MM.1S (cell line): ENCODE results near the gene TAF9.

Source experiments
- DNase-seq: peaks from one replicate; pipeline ENCODE4 v3.0.0-alpha.2; 2015
- H2AFZ ChIP-seq: fragments of 300-600 bp; sonication (generic); 2 replicates; pipeline ENCODE4 v1.6.0; 2016; ENCODE audit warnings: antibody characterized with exemption, low read length
- H3F3A ChIP-seq: fragments of 300-600 bp; sonication (generic); 2 replicates; pipeline ENCODE4 v1.6.1; 2016; ENCODE audit warnings: mild to moderate bottlenecking, antibody characterized with exemption, low read length, moderate library complexity, mixed read lengths; ENCODE audit not compliant: insufficient read depth
- H3K27ac ChIP-seq: fragments of 300-600 bp; sonication (generic); 2 replicates; pipeline ENCODE4 v1.5.1; 2016; ENCODE audit warnings: mild to moderate bottlenecking, low read length
- H3K27me3 ChIP-seq: fragments of 300-600 bp; sonication (generic); replicated peaks from 2 replicates; pipeline ENCODE4 v1.6.0; 2016; ENCODE audit warnings: low read length; ENCODE audit not compliant: insufficient read depth
- H3K36me3 ChIP-seq: fragments of 300-600 bp; sonication (generic); replicated peaks from 2 replicates; pipeline ENCODE4 v1.6.1; 2016; ENCODE audit warnings: mild to moderate bottlenecking, low read length, mixed read lengths; ENCODE audit not compliant: insufficient read depth
- H3K4me1 ChIP-seq: fragments of 300-600 bp; sonication (generic); 2 replicates; pipeline ENCODE4 v1.6.1; 2016; ENCODE audit warnings: low read length, mixed read lengths
- H3K4me2 ChIP-seq: fragments of 300-600 bp; sonication (generic); 2 replicates; pipeline ENCODE4 v1.6.0; 2016; ENCODE audit warnings: low read depth, low read length
- H3K4me3 ChIP-seq: fragments of 300-600 bp; sonication (generic); 2 replicates; pipeline ENCODE4 v1.5.1; 2016; ENCODE audit warnings: low read length, mixed read lengths
- H3K79me2 ChIP-seq: fragments of 300-600 bp; sonication (generic); 2 replicates; pipeline ENCODE4 v1.6.1; 2016; ENCODE audit warnings: mixed run types, low read length, mixed read lengths
- H3K9ac ChIP-seq: fragments of 300-600 bp; sonication (generic); 2 replicates; pipeline ENCODE4 v1.6.1; 2016; ENCODE audit warnings: low read length, mixed read lengths
- H3K9me2 ChIP-seq: fragments of 300-600 bp; sonication (generic); replicated peaks from 2 replicates; pipeline ENCODE4 v1.6.1; 2016; ENCODE audit warnings: mild to moderate bottlenecking, low read length, mixed read lengths; ENCODE audit not compliant: insufficient read depth
- H3K9me3 ChIP-seq: fragments of 300-600 bp; sonication (generic); replicated peaks from 2 replicates; pipeline ENCODE4 v1.6.1; 2016; ENCODE audit warnings: mild to moderate bottlenecking, low read length, mixed read lengths; ENCODE audit not compliant: insufficient read depth
- H4K20me1 ChIP-seq: fragments of 300-600 bp; sonication (generic); 2 replicates; pipeline ENCODE4 v1.6.1; 2016; ENCODE audit warnings: mild to moderate bottlenecking, low read length, moderate library complexity, mixed read lengths; ENCODE audit not compliant: insufficient read depth
- EZH2 ChIP-seq: fragments of 300-600 bp; sonication (generic); optimal IDR thresholded peaks from 2 replicates; pipeline ENCODE3; 2017; ENCODE audit warnings: low read depth, mild to moderate bottlenecking, antibody characterized with exemption, low read length, mixed read lengths
- EZH2phosphoT487 ChIP-seq: fragments of 300-600 bp; sonication (generic); IDR thresholded peaks from 2 replicates; pipeline ENCODE4 v1.6.1; 2018; ENCODE audit warnings: antibody characterized with exemption, low read length
- TF ChIP-seq, protein P1 (sequence below): fragments of 300-600 bp; sonication (generic); IDR thresholded peaks from 2 replicates; pipeline ENCODE4 v1.5.1; 2016; ENCODE audit warnings: antibody characterized with exemption, low read length, mixed read lengths

The TAF9 gene, protein sequence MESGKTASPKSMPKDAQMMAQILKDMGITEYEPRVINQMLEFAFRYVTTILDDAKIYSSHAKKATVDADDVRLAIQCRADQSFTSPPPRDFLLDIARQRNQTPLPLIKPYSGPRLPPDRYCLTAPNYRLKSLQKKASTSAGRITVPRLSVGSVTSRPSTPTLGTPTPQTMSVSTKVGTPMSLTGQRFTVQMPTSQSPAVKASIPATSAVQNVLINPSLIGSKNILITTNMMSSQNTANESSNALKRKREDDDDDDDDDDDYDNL

DNA sequence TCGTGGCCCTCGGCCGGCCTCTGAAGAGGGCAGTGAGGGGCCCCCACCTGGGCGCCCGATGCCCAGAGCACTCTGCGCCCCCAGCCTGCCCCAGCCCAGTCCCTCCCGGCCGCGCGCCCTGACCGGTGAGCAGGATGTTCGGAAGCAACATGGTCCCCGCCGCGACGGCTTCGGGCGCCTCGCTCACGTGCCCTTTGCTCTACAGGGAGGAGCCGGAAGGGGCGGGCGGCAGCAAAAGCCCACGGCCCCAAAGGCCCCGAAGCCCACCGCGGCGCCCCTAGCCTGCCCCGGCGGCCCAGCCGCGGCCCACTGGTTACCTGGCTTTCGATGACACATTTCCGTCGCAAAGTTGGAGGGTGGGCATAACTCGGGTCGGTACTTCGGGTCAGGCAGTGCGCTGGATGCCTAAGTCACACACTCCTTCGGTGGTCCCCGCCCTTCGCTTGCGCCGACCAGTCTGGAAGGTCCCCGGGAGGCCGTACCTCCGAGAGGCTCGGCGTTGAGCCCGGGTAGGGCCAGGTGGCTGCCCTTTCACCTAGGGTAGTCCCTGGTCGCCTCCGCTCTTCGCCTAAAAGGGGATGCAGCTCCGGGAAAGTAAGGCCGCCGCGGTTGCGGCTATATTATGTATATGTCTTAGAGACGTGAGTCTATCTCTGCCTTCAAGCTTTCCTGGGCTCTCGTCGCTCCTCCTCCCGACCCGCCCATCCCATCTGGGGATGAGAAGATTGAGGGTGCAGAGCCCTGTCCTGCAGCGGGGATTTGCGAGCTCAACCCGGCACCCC lies at the start of gene TAF9, which contains the start of the genes AK6 and RAD17:
TSS of gene TAF9 (minus strand) at position 181 of the 782 bp plus-strand sequence. CDS start 3,783 bp downstream, outside the sequence.
TSS of gene AK6 (minus strand) at position 181 of the 782 bp plus-strand sequence. CDS start at position 151, 30 bp downstream.
TSS of gene RAD17 (plus strand) at position 479 of the 782 bp plus-strand sequence. CDS start 2,391 bp downstream, outside the sequence.
- H3K4me3 ChIP-seq, result peak within 1 kb of the TSS; percentile 100
- peak within 1 kb of the TSS; percentile 77 for H2AFZ ChIP-seq
- no peaks in the 10 kb centered on the region for H3K27me3 ChIP-seq
- peak within 1 kb of the TSS; percentile 94 for H3K9ac ChIP-seq
- peak; percentile 92 for DNase-seq
- no peaks in the 10 kb centered on the region; the same call in 1 of the 2 replicates for H3K36me3 ChIP-seq
- H4K20me1 ChIP-seq, result no peaks in the 10 kb centered on the region
- H3F3A ChIP-seq, result peaks cover 12% of the 10 kb centered on the region
- H3K27ac ChIP-seq, result peak within 1 kb of the TSS; percentile 81
- no peaks in the 10 kb centered on the region for H3K9me3 ChIP-seq
- H3K4me2 ChIP-seq, result peak within 1 kb of the TSS; percentile 88
- H3K79me2 ChIP-seq, result peaks cover 84% of the 10 kb centered on the region
- no peaks in the 10 kb centered on the region for H3K9me2 ChIP-seq
- TF ChIP-seq, protein P1, sequence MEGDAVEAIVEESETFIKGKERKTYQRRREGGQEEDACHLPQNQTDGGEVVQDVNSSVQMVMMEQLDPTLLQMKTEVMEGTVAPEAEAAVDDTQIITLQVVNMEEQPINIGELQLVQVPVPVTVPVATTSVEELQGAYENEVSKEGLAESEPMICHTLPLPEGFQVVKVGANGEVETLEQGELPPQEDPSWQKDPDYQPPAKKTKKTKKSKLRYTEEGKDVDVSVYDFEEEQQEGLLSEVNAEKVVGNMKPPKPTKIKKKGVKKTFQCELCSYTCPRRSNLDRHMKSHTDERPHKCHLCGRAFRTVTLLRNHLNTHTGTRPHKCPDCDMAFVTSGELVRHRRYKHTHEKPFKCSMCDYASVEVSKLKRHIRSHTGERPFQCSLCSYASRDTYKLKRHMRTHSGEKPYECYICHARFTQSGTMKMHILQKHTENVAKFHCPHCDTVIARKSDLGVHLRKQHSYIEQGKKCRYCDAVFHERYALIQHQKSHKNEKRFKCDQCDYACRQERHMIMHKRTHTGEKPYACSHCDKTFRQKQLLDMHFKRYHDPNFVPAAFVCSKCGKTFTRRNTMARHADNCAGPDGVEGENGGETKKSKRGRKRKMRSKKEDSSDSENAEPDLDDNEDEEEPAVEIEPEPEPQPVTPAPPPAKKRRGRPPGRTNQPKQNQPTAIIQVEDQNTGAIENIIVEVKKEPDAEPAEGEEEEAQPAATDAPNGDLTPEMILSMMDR, result no peak
- TF ChIP-seq EZH2phosphoT487 (no peak), EZH2 (no peak)
- peaks cover 24% of the 10 kb centered on the region for H3K4me1 ChIP-seq

DNA sequence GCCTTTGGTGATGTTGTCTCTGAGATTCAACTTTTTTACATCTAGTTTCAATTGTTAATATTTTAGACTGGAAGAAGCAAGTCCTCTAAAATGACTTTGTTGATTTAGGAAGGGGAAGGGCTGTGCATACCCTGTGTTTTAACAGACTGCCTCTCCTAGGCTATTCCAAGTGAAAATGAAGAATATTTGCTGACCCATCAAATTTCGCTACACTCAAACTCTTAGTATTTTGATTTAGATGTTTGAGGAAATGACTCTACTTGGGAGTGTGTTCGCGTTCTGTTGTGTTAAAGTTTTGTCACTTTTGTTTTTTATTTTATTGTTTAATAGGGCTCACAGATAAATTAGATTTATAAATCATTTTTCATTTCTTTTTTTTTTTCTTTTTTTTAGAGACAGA lies 49.2 kb upstream of the TAF9 start:
- no peak overlapping the region for H3K4me3 ChIP-seq
- peaks cover 10% of the 10 kb centered on the region for H3F3A ChIP-seq
- H3K27me3 ChIP-seq, result no peaks in the 10 kb centered on the region
- no peak overlapping the region for H3K27ac ChIP-seq
- no peaks in the 10 kb centered on the region for H3K9me3 ChIP-seq
- H3K36me3 ChIP-seq, result no peaks in the 10 kb centered on the region
- H4K20me1 ChIP-seq, result no peaks in the 10 kb centered on the region
- no peak overlapping the region for H2AFZ ChIP-seq
- no peak overlapping the region for H3K9ac ChIP-seq
- DNase-seq, result no peak
- no peak overlapping the region for H3K4me2 ChIP-seq
- H3K9me2 ChIP-seq, result no peaks in the 10 kb centered on the region
- TF ChIP-seq EZH2 (no peak), EZH2phosphoT487 (no peak)
- TF ChIP-seq, protein P1, result no peak
- H3K79me2 ChIP-seq, result no peaks in the 10 kb centered on the region
- no peaks in the 10 kb centered on the region for H3K4me1 ChIP-seq

DNA sequence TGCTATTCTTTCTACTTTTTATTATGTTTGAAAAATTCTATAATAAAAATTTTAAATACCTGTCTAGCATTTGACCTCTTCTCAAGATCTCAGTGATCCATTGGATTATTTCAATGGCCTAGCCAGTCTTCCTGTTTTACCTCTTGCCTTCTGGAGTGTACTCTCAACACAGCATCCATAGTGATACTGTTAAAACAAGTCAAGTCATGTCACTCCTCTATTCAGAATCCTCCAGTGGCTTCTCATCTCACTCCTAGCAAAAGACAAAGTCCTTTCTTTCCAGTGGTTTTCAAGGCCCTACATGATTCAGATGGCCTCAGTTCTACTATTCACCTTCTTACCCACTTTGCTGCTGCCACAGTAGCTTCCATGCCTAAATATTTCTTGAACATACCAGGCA lies 47.4 kb upstream of the TAF9 start:
- Histone ChIP-seq H3K79me2 (no peaks in the 10 kb centered on the region), H3K27me3 (no peaks in the 10 kb centered on the region), H3K9ac (no peak overlapping the region), H4K20me1 (no peaks in the 10 kb centered on the region), H3K4me2 (no peak overlapping the region), H3F3A (peaks cover 10% of the 10 kb centered on the region), H3K9me3 (no peaks in the 10 kb centered on the region), H3K36me3 (no peaks in the 10 kb centered on the region), H3K4me3 (no peak overlapping the region), H3K27ac (no peak overlapping the region), H2AFZ (no peak overlapping the region), H3K9me2 (no peaks in the 10 kb centered on the region), H3K4me1 (no peaks in the 10 kb centered on the region)
- no peak for DNase-seq
- TF ChIP-seq EZH2 (no peak), EZH2phosphoT487 (no peak)
- TF ChIP-seq, protein P1, result no peak
